VCaP (cell line): ENCODE data around the gene DNAJC30.

Experiments
- H3K27ac ChIP-seq: fragments of 450-650 bp; 2 replicates; pipeline ENCODE4 v1.5.1; 2017
- TF ChIP-seq, protein P1 (sequence below): fragments of 450-650 bp; conservative IDR thresholded peaks from 2 replicates; pipeline ENCODE4 v1.5.1; 2017; ENCODE audit warnings: mild to moderate bottlenecking, moderate library complexity

The DNAJC30 gene

DNA sequence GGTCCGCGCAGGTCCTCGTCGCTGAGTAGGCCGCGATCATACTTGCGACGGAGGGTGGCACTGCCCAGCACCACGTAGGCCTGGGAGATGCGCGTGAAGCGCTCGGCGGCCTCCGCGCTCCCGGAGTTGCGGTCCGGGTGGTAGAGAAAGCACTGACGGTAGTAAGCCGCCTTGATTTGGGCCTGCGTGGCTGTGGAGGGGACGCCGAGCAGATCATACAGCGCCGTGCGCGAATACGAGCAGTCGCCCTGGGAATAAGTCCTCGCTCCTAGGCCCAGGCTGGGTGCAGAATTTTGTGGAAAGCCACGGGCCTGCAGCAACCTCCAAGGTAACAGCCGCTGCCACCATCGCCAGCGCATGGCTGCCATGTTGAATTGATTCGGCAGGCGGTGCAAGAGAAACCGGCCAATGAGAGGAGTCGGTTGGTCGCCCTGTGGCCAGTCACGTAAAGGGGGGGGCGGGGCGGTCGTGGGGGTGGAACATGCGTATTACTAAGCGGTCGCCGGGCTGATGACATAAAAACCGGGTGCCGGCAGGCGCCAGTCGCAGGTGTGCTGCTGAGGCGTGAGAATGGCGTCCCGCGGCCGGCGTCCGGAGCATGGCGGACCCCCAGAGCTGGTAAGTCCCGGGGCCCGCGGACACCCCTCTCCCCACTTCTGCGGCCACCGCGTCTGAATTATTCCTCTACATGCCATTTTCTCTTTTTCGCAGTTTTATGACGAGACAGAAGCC, at the start of gene DNAJC30, which contains the start of gene BUD23:
TSS of gene DNAJC30 (minus strand) at position 398 of the 732 bp plus-strand sequence. CDS start at position 368, 30 bp downstream.
TSS of gene BUD23 (plus strand) at position 542 of the 732 bp plus-strand sequence. CDS start at position 571, 29 bp downstream.
- H3K27ac ChIP-seq = peak within 1 kb of the TSS; percentile 89
- TF ChIP-seq, protein P1, sequence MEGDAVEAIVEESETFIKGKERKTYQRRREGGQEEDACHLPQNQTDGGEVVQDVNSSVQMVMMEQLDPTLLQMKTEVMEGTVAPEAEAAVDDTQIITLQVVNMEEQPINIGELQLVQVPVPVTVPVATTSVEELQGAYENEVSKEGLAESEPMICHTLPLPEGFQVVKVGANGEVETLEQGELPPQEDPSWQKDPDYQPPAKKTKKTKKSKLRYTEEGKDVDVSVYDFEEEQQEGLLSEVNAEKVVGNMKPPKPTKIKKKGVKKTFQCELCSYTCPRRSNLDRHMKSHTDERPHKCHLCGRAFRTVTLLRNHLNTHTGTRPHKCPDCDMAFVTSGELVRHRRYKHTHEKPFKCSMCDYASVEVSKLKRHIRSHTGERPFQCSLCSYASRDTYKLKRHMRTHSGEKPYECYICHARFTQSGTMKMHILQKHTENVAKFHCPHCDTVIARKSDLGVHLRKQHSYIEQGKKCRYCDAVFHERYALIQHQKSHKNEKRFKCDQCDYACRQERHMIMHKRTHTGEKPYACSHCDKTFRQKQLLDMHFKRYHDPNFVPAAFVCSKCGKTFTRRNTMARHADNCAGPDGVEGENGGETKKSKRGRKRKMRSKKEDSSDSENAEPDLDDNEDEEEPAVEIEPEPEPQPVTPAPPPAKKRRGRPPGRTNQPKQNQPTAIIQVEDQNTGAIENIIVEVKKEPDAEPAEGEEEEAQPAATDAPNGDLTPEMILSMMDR = no peak

DNA sequence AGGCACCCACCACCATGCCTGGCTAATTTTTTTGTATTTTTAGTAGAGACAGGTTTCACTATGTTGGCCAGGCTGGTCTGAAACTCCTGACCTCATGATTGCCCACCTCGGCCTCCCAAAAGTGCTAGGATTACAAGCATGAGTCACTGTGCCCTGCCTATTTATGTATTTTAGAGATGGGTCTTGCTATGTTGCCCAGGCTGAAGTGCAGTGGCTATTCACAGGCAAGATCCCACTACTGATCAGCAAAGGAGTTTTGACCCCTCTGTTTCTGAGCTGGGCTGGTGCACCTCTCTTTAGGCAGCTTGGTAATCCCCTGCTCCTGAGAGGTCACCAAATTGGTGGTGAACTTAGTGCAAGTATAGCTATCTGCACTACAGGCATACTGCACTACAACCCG, 49.1 kb upstream of the DNAJC30 start:
- TF ChIP-seq, protein P1 = no peak
- no peak overlapping the region; the same call in 1 of the 2 replicates for H3K27ac ChIP-seq

DNA sequence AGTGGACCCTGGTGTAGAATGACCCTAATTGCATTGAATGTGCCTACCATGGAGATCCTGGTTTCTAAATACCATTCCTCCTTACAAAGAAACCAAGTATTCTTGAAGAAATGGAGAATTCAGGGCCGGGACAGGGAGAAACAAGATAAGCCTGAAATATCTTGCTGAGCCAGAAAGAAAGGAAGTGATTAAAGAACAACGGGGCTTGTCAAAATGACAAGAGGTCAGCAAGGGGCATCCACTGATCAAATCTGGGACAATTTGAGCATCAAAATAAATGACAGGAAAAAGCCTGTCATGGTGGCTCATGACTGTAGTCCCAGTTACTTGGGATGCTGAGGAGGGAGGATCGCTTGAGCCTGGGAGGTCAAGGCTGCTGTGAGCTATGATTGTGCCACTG, 47.2 kb upstream of the DNAJC30 start:
- TF ChIP-seq, protein P1 = no peak

DNA sequence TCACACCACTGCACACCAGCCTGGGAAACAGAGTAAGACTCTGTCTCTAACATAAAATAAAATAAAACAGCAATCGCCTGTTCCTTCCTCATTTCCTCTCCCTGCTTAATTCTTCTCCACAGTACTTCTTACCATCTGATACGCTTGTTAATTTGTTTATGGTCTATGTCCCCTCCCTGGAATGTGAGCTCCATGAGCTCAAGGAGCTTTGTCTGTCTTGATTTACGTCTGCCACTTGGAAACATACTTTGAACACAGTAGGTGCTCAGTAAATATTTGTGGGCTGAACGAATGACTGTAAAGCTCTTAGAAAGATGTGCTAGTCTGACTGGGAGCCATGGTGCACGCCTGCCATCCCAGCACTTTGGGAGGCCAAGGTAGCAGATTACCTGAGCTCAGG, 45.3 kb upstream of the DNAJC30 start:
- H3K27ac ChIP-seq = peak overlapping the region; percentile 83; the same call in 1 of the 2 replicates
- TF ChIP-seq, protein P1 = no peak

More for the DNA sequence above, 47.2 kb upstream of the DNAJC30 start:
- H3K27ac ChIP-seq = peak overlapping the region; percentile 83

DNA sequence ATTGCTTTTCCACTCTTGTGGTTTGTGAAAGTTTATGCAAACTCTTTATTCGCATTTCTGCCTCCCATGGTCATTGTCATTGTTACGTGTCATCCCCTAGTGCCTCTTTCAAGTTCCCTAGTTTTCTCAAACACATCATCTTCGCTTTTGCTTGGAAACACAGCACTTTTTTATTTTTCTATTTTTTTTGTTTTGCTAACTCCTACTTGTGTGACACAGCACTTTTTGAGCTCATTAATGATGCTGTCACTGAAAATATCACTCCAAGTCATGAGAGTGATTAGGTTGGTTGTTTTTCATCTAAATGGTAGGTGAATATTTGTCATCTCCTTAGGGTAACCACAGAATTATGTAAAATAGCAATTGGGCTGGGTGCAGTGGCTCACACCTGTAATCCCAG, 44.7 kb upstream of the DNAJC30 start:
- TF ChIP-seq, protein P1 = no peak
- H3K27ac ChIP-seq = no peak overlapping the region; the same call in 1 of the 2 replicates

DNA sequence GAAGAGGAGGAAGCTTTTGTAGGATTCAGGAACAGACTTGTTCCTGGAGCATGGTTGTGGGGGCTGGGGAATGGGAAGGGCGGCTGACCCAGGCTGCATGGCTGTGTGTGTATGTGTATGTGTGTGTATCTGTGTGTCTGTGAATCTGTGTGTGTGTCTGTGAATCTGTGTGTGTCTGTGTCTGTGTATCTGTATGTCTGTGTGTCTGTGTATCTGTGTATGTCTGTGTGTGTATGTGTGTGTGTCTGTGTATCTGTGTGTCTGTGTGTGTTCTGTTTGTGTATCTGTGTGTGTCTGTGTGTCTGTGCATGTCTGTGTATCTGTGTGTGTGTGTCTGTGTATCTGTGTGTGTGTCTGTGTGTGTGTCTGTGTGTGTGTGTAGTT, 42.8 kb upstream of the DNAJC30 start:
- peak overlapping the region; percentile 1; the same call in 1 of the 2 replicates for H3K27ac ChIP-seq
- TF ChIP-seq, protein P1 = no peak; the same call in none of the 2 replicates

DNA sequence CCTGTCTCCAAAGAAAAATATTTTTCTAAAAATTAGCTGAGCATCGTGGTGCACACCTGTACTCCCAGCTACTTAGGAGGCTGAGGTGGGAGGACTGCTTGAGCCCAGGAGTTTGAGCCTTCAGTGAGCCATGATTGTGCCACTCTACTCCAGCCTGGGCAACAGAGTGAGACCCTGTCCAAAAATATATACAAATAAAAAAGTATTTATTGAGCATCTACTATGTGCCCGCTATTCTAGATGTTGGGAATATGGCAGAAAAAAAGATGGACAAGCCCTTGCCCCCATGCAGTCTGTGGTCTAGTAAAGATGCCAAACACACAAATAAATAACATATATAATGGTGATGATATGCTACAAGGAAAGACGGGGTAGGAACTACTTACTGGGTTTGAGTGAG, 40.6 kb upstream of the DNAJC30 start:
- no peak overlapping the region for H3K27ac ChIP-seq
- TF ChIP-seq, protein P1 = no peak
